PC-9 (cell line): ENCODE measurements around the gene INPP4A. TPM values are rescaled to one million over a fixed set of nuclear protein-coding genes. Genes with fewer than 3 reads are reported as not detected.
A peak's percentile ranks its signal among the peaks of the same experiment; 100 is the strongest.

Experiments
- BruUV-seq: library from RNA; stranded (reverse); fragments of 400-500 nt; replicated peaks from 2 replicates; lab custom pipeline; 2021; lab: Mats Ljungman, UMichigan
- CTCF ChIA-PET: fragments of 300-600 bp; sonication (Branson Sonifier 250); formaldehyde crosslinking; loops from one replicate; lab custom pipeline; 2022; ENCODE audit warnings: antibody characterized with exemption; lab: Charles Lee
- POLR2A ChIA-PET: fragments of 300-600 bp; sonication (Branson Sonifier 250); formaldehyde crosslinking; loops from one replicate; lab custom pipeline; 2022; ENCODE audit warnings: antibody characterized with exemption; ENCODE audit not compliant: unreplicated experiment; lab: Charles Lee
- DNase-seq, 2 experiments: peaks; one replicate each; pipeline versions ENCODE4 v3.0.0 to v3.0.0-alpha.2; 2015 to 2022; ENCODE audit warnings: mixed read lengths in 1 of 2
- H2AFZ ChIP-seq: fragments of 200-600 bp; sonication (generic); 2 replicates; pipeline ENCODE4 v1.8.1; 2017; ENCODE audit warnings: antibody characterized with exemption
- H3F3A ChIP-seq: fragments of 200-600 bp; sonication (generic); 2 replicates; pipeline ENCODE4 v1.8.1; 2017; ENCODE audit warnings: antibody characterized with exemption, mild to moderate bottlenecking, low read depth; ENCODE audit not compliant: insufficient read depth
- H3K27ac ChIP-seq: fragments of 200-600 bp; sonication (generic); 2 replicates; pipeline ENCODE4 v1.6.1; 2016; ENCODE audit warnings: mixed run types
- H3K27me3 ChIP-seq: fragments of 200-600 bp; sonication (generic); 2 replicates; pipeline ENCODE4 v1.6.1; 2016; ENCODE audit warnings: low read depth, mixed run types; ENCODE audit not compliant: insufficient read depth
- H3K36me3 ChIP-seq: fragments of 200-600 bp; sonication (generic); 2 replicates; pipeline ENCODE4 v1.6.1; 2016; ENCODE audit warnings: low read depth, mixed run types
- H3K4me1 ChIP-seq: fragments of 200-600 bp; sonication (generic); replicated peaks from 2 replicates; pipeline ENCODE4 v1.6.1; 2016; ENCODE audit warnings: mixed run types; ENCODE audit not compliant: insufficient read depth
- H3K4me2 ChIP-seq: fragments of 200-600 bp; sonication (generic); 2 replicates; pipeline ENCODE4 v1.6.1; 2017; ENCODE audit warnings: mixed run types
- H3K4me3 ChIP-seq: fragments of 200-600 bp; sonication (generic); 2 replicates; pipeline ENCODE4 v1.6.1; 2016; ENCODE audit warnings: mixed run types
- H3K79me2 ChIP-seq: fragments of 200-600 bp; sonication (generic); 2 replicates; pipeline ENCODE4 v1.6.1; 2017; ENCODE audit warnings: low read depth, mixed run types
- H3K9me2 ChIP-seq: fragments of 200-600 bp; sonication (generic); 2 replicates; pipeline ENCODE4 v1.8.1; 2017; ENCODE audit warnings: mild to moderate bottlenecking; ENCODE audit not compliant: insufficient read depth
- H3K9me3 ChIP-seq: fragments of 200-600 bp; sonication (generic); 2 replicates; pipeline ENCODE4 v1.8.1; 2016; ENCODE audit warnings: low read depth; ENCODE audit not compliant: insufficient read depth
- H4K20me1 ChIP-seq: fragments of 200-600 bp; sonication (generic); 2 replicates; pipeline ENCODE4 v1.8.1; 2017; ENCODE audit not compliant: insufficient read depth
- CTCF ChIP-seq: fragments of 200-600 bp; sonication (generic); conservative IDR thresholded peaks from 2 replicates; pipeline ENCODE4 v1.6.1; 2017; ENCODE audit warnings: mixed run types, antibody characterized with exemption, mild to moderate bottlenecking, moderate library complexity
- EZH2 ChIP-seq: fragments of 200-600 bp; sonication (generic); IDR thresholded peaks from 2 replicates; pipeline ENCODE4 v1.8.0; 2017; ENCODE audit warnings: antibody characterized with exemption, low read depth
- intact Hi-C: fragments of 100-400 bp; cut with micrococcal nuclease; formaldehyde crosslinking; loops from one replicate; pipeline ENCODE4 v1.10.0; 2022; ENCODE audit not compliant: unreplicated experiment
- total RNA-seq: library from RNA; stranded (reverse); gene quantifications from 2 replicates; pipeline ENCODE4 v1.2.3, GENCODE V29; 2021

Gene INPP4A
- total RNA-seq, 1 experiment from 2014 or later: 52.9 TPM

- H3F3A ChIP-seq: no peaks in the 10 kb centered on the region
- no peak overlapping the region for H3K4me2 ChIP-seq
- H3K4me3 ChIP-seq: no peak overlapping the region
- ChIA-PET POLR2A (no interaction called here), CTCF (no interaction called here)
- intact Hi-C loops: no loop called here
- H3K4me1 ChIP-seq: no peaks in the 10 kb centered on the region
- H3K79me2 ChIP-seq: no peaks in the 10 kb centered on the region
- no peaks in the 10 kb centered on the region for H3K9me2 ChIP-seq
- no peaks in the 10 kb centered on the region for H4K20me1 ChIP-seq
- no peaks in the 10 kb centered on the region for H3K27me3 ChIP-seq
- TF ChIP-seq CTCF (no peak), EZH2 (no peak)
- H2AFZ ChIP-seq: no peak overlapping the region
- DNase-seq: no peak
- H3K27ac ChIP-seq: no peak overlapping the region
- H3K36me3 ChIP-seq: no peaks in the 10 kb centered on the region
- BruUV-seq: no TSS peak
- no peaks in the 10 kb centered on the region for H3K9me3 ChIP-seq
These were observed 133.6 kb downstream of the INPP4A start for GRCh38 chr2:98578231-98578630.

- TF ChIP-seq EZH2 (no peak), CTCF (no peak)
These were observed 135.3 kb downstream of the INPP4A start for GRCh38 chr2:98579926-98580325.

GRCh38 chr2:98580656-98581284 lies 136.1 kb downstream of the INPP4A start:
- no peaks in the 10 kb centered on the region for H3K79me2 ChIP-seq
- BruUV-seq: no TSS peak
- H3K36me3 ChIP-seq: no peaks in the 10 kb centered on the region
- ChIA-PET POLR2A (no interaction called here), CTCF (no interaction called here)
- intact Hi-C loops: no loop called here
- H3F3A ChIP-seq: no peaks in the 10 kb centered on the region
- no peaks in the 10 kb centered on the region for H3K9me3 ChIP-seq
- H3K27me3 ChIP-seq: no peaks in the 10 kb centered on the region
- H4K20me1 ChIP-seq: no peaks in the 10 kb centered on the region
- no peak overlapping the region for H3K27ac ChIP-seq
- no peaks in the 10 kb centered on the region for H3K4me1 ChIP-seq
- H3K4me3 ChIP-seq: no peak overlapping the region
- no peak for TF ChIP-seq EZH2
- TF ChIP-seq CTCF: peak; percentile 33; the same call in 1 of the 2 replicates
- no peak for DNase-seq
- H3K4me2 ChIP-seq: no peak overlapping the region
- no peaks in the 10 kb centered on the region for H3K9me2 ChIP-seq
- no peak overlapping the region for H2AFZ ChIP-seq

More at GRCh38 chr2:98579926-98580325, 135.3 kb downstream of the INPP4A start:
- Histone ChIP-seq H2AFZ (no peak overlapping the region), H3K4me1 (no peaks in the 10 kb centered on the region), H3K4me2 (no peak overlapping the region), H3K27ac (no peak overlapping the region), H3K4me3 (no peak overlapping the region), H4K20me1 (no peaks in the 10 kb centered on the region), H3K79me2 (no peaks in the 10 kb centered on the region), H3K27me3 (no peaks in the 10 kb centered on the region), H3K36me3 (no peaks in the 10 kb centered on the region), H3F3A (no peaks in the 10 kb centered on the region), H3K9me3 (no peaks in the 10 kb centered on the region), H3K9me2 (no peaks in the 10 kb centered on the region)
- ChIA-PET CTCF (no interaction called here), POLR2A (no interaction called here)
- intact Hi-C loops: no loop called here
- BruUV-seq: no TSS peak
- no peak for DNase-seq
